HT1080 (cell line): ENCODE measurements around the gene MSI2. TPM values are rescaled to one million over a fixed set of nuclear protein-coding genes. Genes with fewer than 3 reads are reported as not detected.

Source experiments
- DNase-seq: peaks from one replicate; pipeline ENCODE4 v3.0.0-alpha.2; 2015; ENCODE audit warnings: low read depth
- total RNA-seq: library from RNA; depleted of rRNA; stranded (reverse); fragments of >200 nt; shearing (Covaris generic); gene quantifications from 2 replicates; pipeline ENCODE4 v1.2.3, GENCODE V29; 2014

MSI2 gene
- total RNA-seq, 1 experiment from 2014 or later: 33.0 TPM

- no peak for DNase-seq
Measured at GRCh38 chr17:57453841-57454425, 197.6 kb downstream of the MSI2 start.

DNA sequence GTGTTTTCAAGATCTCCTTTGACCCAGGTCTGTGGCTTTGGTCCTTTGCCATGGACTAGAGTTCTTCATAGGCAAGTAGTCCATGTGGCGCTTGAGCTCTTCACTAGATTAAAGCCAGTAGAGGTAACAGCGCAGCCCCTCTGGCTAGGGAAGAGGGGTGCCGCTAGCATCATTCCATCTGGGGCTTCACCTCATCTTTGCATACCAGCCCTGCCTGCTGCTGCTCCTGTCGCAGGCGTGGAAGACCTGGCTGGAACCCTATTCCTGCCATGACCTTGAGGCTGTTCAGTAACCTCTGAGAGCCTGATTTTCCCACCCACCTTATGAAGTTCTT lies 198.4 kb downstream of the MSI2 start:
- no peak for DNase-seq

DNA sequence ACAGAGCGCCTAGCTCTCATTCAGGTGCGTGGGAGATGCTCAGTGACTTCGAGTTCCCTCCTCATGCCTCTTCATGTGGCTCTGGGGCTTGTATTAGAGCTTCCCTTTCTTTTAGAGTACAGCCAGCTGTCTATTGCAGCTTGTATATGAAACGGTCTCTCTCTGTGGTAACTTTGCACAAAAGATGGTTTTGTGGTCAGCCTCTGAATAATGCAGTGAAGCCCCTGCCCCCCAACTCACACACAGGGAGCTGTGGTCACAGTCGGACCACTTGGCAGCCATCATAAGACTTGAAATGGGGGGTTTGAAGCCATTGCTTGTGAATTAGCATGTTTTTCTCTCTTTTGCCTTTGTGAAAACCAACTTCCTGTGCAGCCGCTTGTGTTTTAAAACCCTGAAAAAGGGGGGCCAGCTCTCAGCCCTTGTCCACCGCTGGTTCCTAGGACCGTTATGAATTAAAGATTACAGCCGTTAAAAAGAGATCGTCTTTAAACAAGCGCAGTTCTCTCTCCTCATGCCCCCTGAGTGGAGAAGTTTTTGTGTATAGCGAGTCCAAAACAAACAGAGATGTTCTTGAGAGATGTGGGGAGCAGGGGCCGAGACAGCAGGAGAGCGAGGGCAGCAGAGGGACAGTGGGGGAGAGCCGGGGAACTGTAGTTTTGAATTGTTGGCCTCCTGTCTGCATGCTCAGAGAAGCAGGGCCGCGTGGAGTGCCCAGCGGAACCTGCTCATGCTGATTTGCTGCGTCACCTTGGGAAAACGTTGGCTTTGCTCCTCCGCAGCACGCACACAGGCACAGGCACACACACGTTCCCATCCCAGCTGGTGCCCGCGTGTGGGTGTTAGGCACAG lies 199.0 kb downstream of the MSI2 start:
- DNase-seq: peak; percentile 24

DNA sequence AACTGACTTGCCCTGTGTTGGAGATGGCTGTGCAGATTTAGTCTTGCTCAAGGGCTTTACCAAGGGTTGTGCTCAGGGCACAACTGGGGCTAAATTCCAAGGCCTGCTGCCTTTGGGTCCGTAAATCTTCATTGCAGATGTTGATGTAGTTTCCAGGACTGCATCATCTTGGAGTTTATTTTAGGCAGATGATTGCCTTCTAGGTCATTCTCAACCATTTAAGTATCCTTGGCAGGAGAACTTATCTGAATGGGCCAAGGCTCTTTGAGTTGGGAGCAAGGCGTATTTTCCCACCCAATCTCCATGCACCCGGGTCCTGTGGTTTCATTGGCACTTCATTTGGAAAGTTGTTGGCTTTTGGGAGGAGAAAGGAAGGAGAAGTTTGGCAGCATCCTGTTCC lies 200.3 kb downstream of the MSI2 start:
- DNase-seq: no peak

- DNase-seq: no peak
Measured at GRCh38 chr17:57457188-57457587, 200.9 kb downstream of the MSI2 start.

DNA sequence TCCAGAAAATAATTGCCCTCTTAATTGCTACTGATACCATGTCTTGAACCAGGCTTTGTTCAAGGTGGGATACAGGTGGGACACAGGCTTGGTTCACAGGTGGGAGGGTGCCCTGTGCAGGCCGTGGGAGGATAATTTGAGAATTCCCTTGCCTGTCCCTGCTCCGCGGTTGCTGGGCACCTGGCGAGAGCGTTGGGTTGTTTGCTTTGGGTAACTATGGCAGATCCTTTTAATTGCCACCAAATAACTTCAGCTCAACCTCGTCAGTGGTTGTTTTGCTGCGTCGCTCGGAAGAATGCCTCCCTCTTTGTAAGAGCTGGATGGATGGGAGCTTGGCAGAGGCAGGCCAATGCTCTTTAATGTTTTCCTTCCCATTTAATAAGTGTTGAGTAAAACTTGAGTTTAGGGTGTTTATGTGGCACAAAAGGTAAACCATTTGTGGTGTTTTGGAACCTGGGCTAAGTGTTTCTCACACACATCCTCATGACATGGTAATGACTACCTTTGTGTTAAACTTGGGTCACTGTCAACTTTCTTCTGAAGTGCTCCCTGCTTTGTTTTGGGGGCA lies 202.5 kb downstream of the MSI2 start:
- DNase-seq: no peak

- DNase-seq: peak; percentile 85
Measured at GRCh38 chr17:57459286-57459915, 203.1 kb downstream of the MSI2 start.

- peak; percentile 29 for DNase-seq
Measured at GRCh38 chr17:57461082-57461481, 204.8 kb downstream of the MSI2 start.

GRCh38 chr17:57462007-57462579 lies 205.8 kb downstream of the MSI2 start:
- no peak for DNase-seq

GRCh38 chr17:57463103-57463885 lies 207.0 kb downstream of the MSI2 start:
- peak; percentile 76 for DNase-seq

- no peak for DNase-seq
Measured at GRCh38 chr17:57464191-57464864, 208.0 kb downstream of the MSI2 start.

GRCh38 chr17:57465610-57466009 lies 209.3 kb downstream of the MSI2 start:
- no peak for DNase-seq

- no peak for DNase-seq
Measured at GRCh38 chr17:57466017-57466471, 209.7 kb downstream of the MSI2 start.

DNA sequence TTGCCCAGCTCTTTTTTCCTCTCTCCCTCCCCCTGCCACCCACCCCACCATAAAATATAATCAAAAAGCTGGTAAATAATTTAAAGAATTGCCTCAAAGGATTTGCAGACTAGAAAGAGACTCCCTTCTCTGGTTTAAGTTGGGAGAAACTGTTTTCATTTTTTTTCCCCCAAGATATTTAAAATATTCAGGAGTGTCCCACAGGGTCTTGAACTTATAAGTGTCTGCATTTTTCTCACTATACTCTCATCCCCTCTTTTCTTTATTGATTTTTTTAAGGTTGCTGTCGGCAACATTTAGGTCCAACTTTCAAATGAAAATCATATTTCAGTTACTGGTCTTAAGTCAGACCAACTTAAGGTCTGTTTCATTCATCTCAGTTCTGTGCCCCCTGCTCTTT lies 210.2 kb downstream of the MSI2 start:
- DNase-seq: no peak

- no peak for DNase-seq
Measured at GRCh38 chr17:57467226-57467625, 210.9 kb downstream of the MSI2 start.

- no peak for DNase-seq
Measured at GRCh38 chr17:57467801-57468200, 211.5 kb downstream of the MSI2 start.

DNA sequence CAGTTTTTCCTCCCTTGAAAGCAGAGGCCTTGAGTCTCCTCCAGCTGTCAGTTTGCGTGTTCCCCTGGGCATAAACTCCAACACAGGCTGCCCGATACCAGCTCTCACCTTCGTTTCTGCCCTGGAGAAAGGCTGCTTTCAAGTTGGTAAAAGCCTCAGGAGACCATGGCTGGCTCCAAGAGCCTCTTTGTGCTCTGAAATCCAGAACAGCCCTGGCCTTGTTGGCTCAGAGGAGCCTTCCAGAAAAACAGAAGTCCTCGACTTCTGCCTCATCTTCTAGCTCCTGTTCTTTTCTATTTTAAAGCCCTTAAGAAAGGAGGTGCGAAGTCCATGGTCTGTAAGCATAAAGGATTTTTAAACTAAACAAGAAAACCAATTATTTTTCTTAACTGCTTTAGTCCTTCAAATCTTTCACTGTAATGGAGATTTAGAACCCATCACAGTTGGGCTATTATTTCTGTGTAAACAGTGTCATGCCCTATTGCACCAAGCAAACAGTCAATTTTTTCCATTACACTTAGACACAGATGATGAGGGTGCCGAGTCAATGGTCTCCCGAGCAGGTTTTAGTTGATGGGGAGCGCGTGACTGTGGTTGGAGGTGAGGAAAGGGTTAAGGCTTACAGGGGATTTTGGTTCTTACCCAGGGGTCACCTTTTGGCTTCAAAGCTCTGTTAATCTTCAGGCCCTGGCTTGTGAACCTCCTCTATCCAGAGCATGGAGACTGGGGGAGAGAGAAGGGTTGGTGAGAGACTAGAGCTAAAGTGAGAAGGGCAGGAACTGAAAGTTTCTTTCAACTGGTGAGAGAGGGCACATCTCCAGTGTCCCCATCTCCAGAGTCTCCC lies 212.8 kb downstream of the MSI2 start:
- DNase-seq: no peak

- DNase-seq: no peak
Measured at GRCh38 chr17:57470906-57471305, 214.6 kb downstream of the MSI2 start.

GRCh38 chr17:57471868-57472368 lies 215.6 kb downstream of the MSI2 start:
- no peak for DNase-seq
